HG03457 (cell line): ENCODE data around the gene CFAP100.

Experiments used
- ATAC-seq: cut with Tn5 transposase; IDR thresholded peaks from one replicate; pipeline ENCODE4 v1.9.1; 2021; ENCODE audit warnings: moderate number of reproducible peaks; ENCODE audit not compliant: unreplicated experiment

The CFAP100 gene

GRCh38 chr3:126439346-126439967 lies 44.7 kb downstream of the CFAP100 start:
- ATAC-seq: no peak

GRCh38 chr3:126439968-126440708 lies 45.4 kb downstream of the CFAP100 start:
- no peak for ATAC-seq

- ATAC-seq: no peak
Measured at GRCh38 chr3:126440709-126440995, 45.9 kb downstream of the CFAP100 start.

GRCh38 chr3:126441256-126441880 lies 46.7 kb downstream of the CFAP100 start:
- ATAC-seq: no peak

GRCh38 chr3:126442094-126442855 lies 47.6 kb downstream of the CFAP100 start:
- ATAC-seq: no peak

GRCh38 chr3:126442856-126443242 lies 48.1 kb downstream of the CFAP100 start:
- no peak for ATAC-seq

GRCh38 chr3:126445506-126445905 lies 50.8 kb downstream of the CFAP100 start:
- no peak for ATAC-seq

- no peak for ATAC-seq
Measured at GRCh38 chr3:126446301-126446700, 51.6 kb downstream of the CFAP100 start.

GRCh38 chr3:126446791-126447190 lies 52.1 kb downstream of the CFAP100 start:
- ATAC-seq: no peak

GRCh38 chr3:126447456-126448106 lies 52.9 kb downstream of the CFAP100 start:
- no peak for ATAC-seq

- ATAC-seq: no peak
Measured at GRCh38 chr3:126448136-126448892, 53.6 kb downstream of the CFAP100 start.

GRCh38 chr3:126448893-126449180 lies 54.1 kb downstream of the CFAP100 start:
- ATAC-seq: no peak

GRCh38 chr3:126449621-126450051 lies 54.9 kb downstream of the CFAP100 start:
- no peak for ATAC-seq

- no peak for ATAC-seq
Measured at GRCh38 chr3:126450219-126450618, 55.5 kb downstream of the CFAP100 start.

- ATAC-seq: no peak
Measured at GRCh38 chr3:126450744-126451143, 56.0 kb downstream of the CFAP100 start.

GRCh38 chr3:126451511-126451910 lies 56.8 kb downstream of the CFAP100 start:
- no peak for ATAC-seq

GRCh38 chr3:126452213-126452612 lies 57.5 kb downstream of the CFAP100 start:
- no peak for ATAC-seq

GRCh38 chr3:126454025-126454424 lies 59.3 kb downstream of the CFAP100 start:
- ATAC-seq: no peak

GRCh38 chr3:126454437-126455198 lies 59.9 kb downstream of the CFAP100 start:
- no peak for ATAC-seq

- no peak for ATAC-seq
Measured at GRCh38 chr3:126456211-126456610, 61.5 kb downstream of the CFAP100 start.
